Measurements from ENCODE around the gene SLC30A9.

Gene SLC30A9

DNA sequence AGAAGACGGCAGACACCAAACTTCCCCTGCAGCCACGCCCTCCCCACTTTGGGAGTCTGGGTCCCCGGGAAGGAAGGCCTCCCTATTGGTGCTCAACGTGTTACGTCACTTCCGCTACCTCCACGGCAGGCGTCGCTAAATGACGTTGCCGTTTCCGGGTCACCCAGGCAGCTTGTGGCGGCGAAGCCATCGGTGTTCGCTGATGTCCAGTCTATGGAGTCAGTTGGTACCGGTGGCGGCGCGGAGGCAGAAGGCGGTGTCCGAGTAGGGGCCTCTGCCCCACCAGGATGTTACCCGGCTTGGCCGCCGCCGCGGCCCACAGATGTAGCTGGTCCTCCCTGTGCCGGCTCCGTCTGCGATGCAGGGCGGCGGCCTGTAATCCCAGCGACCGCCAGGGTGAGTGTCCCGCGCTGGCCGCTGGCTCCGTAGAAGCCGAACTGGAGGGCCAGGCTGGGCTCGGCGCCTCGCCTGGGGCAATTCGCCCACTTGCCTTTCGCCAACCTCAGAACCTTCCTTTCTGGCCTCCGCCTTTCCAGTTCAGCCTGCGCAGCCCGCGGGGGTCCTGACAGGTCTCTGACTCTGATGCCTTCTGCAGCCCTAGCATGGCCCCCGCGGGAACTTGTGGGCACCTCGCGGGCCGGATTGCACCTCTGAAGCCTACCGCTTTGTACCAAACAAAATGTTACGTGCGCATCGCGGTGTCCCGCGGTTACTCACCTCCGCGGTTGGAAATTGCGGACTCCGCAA lies at the start of gene SLC30A9:
Gene SLC30A9 (plus strand): TSS at position 166 of the 747 bp plus-strand sequence. CDS start 122 bp downstream, at position 288.
- Histone ChIP-seq H3K4me1 (ENCODE audit: control insufficient read depth in 5 of 5, insufficient read depth in 5 of 5, low read length in 5 of 5) (peaks cover 2 to 31% (median 21%) of the 10 kb centered on the region in 5 donors), H3K27me3 (ENCODE audit: control insufficient read depth in 5 of 5, insufficient read depth in 4 of 5, low read length in 5 of 5) (no peaks in the 10 kb centered on the region), H3K27ac (ENCODE audit: low read depth, low read length) (peak within 1 kb of the TSS; percentile 66), H3K9me3 (ENCODE audit: control insufficient read depth in 5 of 5, low read length in 5 of 5) (no peaks in the 10 kb centered on the region), H3K36me3 (ENCODE audit: control insufficient read depth in 5 of 5, insufficient read depth in 5 of 5, low read length in 5 of 5) (no peaks in the 10 kb centered on the region), H3K4me3 (ENCODE audit: low read depth in 1 of 5, low read length in 5 of 5) (peak within 1 kb of the TSS; percentile 88 to 96 (median 92)), H3K9ac (ENCODE audit: low read length in 5 of 5) (peak within 1 kb of the TSS; percentile 86 to 94 (median 91))

DNA sequence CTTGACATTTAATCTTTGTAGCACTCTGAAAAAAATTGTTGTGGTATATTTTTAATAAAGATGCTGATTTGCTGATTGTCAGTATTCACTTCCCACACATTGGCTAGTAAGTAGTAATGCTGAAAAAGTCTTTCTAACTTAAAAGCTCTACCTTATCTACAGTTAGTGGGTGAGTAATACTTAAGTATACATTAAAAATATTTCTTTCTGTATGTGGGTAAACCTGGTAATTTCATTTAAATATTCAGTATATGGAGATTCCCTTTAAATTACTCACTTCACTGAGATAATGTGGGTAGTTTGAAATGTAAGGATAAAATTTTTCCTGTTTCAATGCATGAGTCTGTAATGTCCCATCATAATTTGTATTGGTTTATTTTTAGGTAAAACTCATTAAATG lies 49.5 kb upstream of the SLC30A9 start:
- Histone ChIP-seq H3K36me3 (ENCODE audit: control insufficient read depth in 5 of 5, insufficient read depth in 5 of 5, low read length in 5 of 5) (peaks cover 6 to 20% (median 16%) of the 10 kb centered on the region in 5 donors), H3K4me1 (ENCODE audit: control insufficient read depth in 5 of 5, insufficient read depth in 5 of 5, low read length in 5 of 5) (peaks cover 3 to 26% (median 16%) of the 10 kb centered on the region in 5 donors), H3K27me3 (ENCODE audit: control insufficient read depth in 5 of 5, insufficient read depth in 4 of 5, low read length in 5 of 5) (no peaks in the 10 kb centered on the region), H3K9me3 (ENCODE audit: control insufficient read depth in 5 of 5, low read length in 5 of 5) (no peaks in the 10 kb centered on the region), H3K9ac (ENCODE audit: low read length in 5 of 5) (no peak overlapping the region), H3K4me3 (ENCODE audit: low read depth in 1 of 5, low read length in 5 of 5) (no peak overlapping the region), H3K27ac (ENCODE audit: low read depth, low read length) (no peak overlapping the region)

DNA sequence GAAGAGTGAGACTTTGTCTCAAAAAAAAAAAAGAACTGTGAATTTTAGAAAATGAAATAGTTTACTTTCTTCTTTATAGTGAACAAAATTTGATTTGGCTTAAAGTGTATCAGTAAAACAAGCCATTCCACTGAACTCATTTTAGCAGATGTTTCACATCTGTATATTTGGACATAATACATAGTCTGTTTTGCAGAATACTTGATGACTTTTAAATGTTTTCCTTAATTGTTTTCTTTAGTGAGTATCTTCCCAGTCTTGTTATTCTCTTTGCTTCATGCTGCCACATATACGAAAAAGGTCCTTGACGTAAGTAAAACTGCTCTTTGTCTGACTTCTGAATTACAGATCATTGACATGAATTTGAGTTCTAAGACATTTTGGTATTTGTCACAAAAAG lies 46.8 kb upstream of the SLC30A9 start:
- Histone ChIP-seq H3K36me3 (ENCODE audit: control insufficient read depth in 5 of 5, insufficient read depth in 5 of 5, low read length in 5 of 5) (peaks cover 6 to 31% (median 20%) of the 10 kb centered on the region in 5 donors), H3K4me3 (ENCODE audit: low read depth in 1 of 5, low read length in 5 of 5) (no peak overlapping the region), H3K27ac (ENCODE audit: low read depth, low read length) (no peak overlapping the region), H3K4me1 (ENCODE audit: control insufficient read depth in 5 of 5, insufficient read depth in 5 of 5, low read length in 5 of 5) (peaks cover 0 to 9% (median 4%) of the 10 kb centered on the region in 5 donors), H3K9me3 (ENCODE audit: control insufficient read depth in 5 of 5, low read length in 5 of 5) (no peaks in the 10 kb centered on the region), H3K9ac (ENCODE audit: low read length in 5 of 5) (no peak overlapping the region), H3K27me3 (ENCODE audit: control insufficient read depth in 5 of 5, insufficient read depth in 4 of 5, low read length in 5 of 5) (no peaks in the 10 kb centered on the region)

DNA sequence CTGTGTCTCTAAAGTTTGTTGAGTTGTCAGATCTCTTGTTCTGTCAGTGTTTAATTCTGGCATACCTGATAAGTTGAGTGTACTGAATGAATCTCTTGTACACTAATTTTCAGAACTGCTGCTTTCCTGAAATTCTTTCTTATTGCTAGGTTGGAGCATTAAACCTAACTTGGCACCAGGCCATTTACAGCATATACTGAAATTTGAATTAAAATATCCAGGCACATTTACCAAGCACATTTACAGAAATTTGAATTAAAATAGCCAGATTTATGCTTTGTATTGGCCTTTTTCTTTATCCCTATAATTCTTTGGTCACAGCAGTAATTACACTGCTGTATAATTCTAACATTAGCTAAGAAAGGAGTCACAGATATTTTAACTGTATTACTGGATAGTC lies 46.2 kb upstream of the SLC30A9 start:
- Histone ChIP-seq H3K9me3 (ENCODE audit: control insufficient read depth in 5 of 5, low read length in 5 of 5) (no peaks in the 10 kb centered on the region), H3K4me3 (ENCODE audit: low read depth in 1 of 5, low read length in 5 of 5) (no peak overlapping the region), H3K9ac (ENCODE audit: low read length in 5 of 5) (no peak overlapping the region), H3K4me1 (ENCODE audit: control insufficient read depth in 5 of 5, insufficient read depth in 5 of 5, low read length in 5 of 5) (peaks cover 0 to 3% (median 2%) of the 10 kb centered on the region in 5 donors), H3K36me3 (ENCODE audit: control insufficient read depth in 5 of 5, insufficient read depth in 5 of 5, low read length in 5 of 5) (peaks cover 6 to 31% (median 20%) of the 10 kb centered on the region in 5 donors), H3K27ac (ENCODE audit: low read depth, low read length) (no peak overlapping the region), H3K27me3 (ENCODE audit: control insufficient read depth in 5 of 5, insufficient read depth in 4 of 5, low read length in 5 of 5) (no peaks in the 10 kb centered on the region)

DNA sequence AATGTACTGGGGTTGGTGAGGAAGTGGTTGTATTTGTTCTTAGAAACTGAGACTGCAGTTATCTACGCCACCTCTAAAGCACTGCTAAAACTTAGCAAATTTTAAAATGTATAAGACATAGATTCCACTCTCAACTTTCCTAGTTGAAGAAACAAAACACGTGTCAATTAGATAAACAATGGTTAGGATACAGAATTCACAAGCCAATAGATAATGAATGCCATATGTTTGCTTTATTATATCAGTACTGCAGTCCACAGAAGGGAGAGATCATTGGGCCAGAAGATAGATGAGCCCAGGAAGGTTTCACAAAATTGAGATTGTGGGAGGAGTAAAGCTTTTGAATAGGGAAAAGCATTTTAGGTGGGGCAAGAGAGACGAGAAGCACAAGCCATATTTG lies 40.8 kb upstream of the SLC30A9 start:
- H3K36me3 ChIP-seq (ENCODE audit: control insufficient read depth in 5 of 5, insufficient read depth in 5 of 5, low read length in 5 of 5): peaks cover 36 to 65% (median 44%) of the 10 kb centered on the region in 5 donors
- H3K4me1 ChIP-seq (ENCODE audit: control insufficient read depth in 5 of 5, insufficient read depth in 5 of 5, low read length in 5 of 5): no peaks in the 10 kb centered on the region
- no peak overlapping the region for H3K9ac ChIP-seq (ENCODE audit: low read length in 5 of 5)
- no peaks in the 10 kb centered on the region for H3K9me3 ChIP-seq (ENCODE audit: control insufficient read depth in 5 of 5, low read length in 5 of 5)
- H3K27me3 ChIP-seq (ENCODE audit: control insufficient read depth in 5 of 5, insufficient read depth in 4 of 5, low read length in 5 of 5): no peaks in the 10 kb centered on the region
- no peak overlapping the region for H3K4me3 ChIP-seq (ENCODE audit: low read depth in 1 of 5, low read length in 5 of 5)
- no peak overlapping the region for H3K27ac ChIP-seq (ENCODE audit: low read depth, low read length)

DNA sequence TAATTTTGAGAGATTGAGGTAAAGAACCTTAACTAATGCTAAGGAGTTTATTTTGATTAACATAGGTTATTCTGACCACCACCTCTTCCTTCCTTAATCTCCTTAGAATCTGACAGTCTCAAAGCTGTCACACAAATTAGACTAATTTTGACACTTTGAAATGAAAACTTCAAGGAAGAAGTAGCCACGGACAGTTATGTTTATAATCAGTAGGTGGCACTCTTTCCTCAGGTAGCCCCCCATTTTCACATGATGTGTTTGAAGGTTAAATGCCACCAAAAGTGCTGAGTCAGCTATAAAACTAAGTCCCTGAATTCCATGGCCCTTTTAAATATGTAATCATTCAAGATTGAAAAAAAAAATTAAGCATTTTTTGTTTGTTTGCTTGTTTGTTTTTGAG lies 32.7 kb upstream of the SLC30A9 start:
- H3K4me3 ChIP-seq (ENCODE audit: low read depth in 1 of 5, low read length in 5 of 5): no peak overlapping the region
- no peak overlapping the region for H3K9ac ChIP-seq (ENCODE audit: low read length in 5 of 5)
- H3K9me3 ChIP-seq (ENCODE audit: control insufficient read depth in 5 of 5, low read length in 5 of 5): no peaks in the 10 kb centered on the region
- H3K27me3 ChIP-seq (ENCODE audit: control insufficient read depth in 5 of 5, insufficient read depth in 4 of 5, low read length in 5 of 5): no peaks in the 10 kb centered on the region
- no peaks in the 10 kb centered on the region for H3K4me1 ChIP-seq (ENCODE audit: control insufficient read depth in 5 of 5, insufficient read depth in 5 of 5, low read length in 5 of 5)
- H3K27ac ChIP-seq (ENCODE audit: low read depth, low read length): no peak overlapping the region
- peaks cover 16 to 25% (median 22%) of the 10 kb centered on the region in 5 donors for H3K36me3 ChIP-seq (ENCODE audit: control insufficient read depth in 5 of 5, insufficient read depth in 5 of 5, low read length in 5 of 5)

DNA sequence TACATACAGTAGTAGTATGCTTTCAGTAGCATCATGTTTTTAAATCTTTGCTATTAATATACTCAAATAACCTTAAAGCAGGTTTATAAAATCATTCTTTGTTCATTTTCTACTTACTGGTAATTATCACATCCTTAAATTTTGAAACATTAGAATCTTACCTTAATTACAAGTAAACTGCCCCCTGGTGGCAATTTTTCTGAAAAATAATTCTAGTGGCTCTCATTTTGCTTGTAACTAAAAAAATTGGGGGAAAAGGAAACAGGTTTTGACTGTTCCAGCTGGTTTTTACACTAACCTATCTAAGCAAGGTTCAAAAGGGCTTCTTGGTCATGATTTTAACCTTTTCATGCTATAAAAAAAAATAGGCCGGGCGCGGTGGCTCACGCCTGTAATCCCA lies 27.2 kb upstream of the SLC30A9 start:
- Histone ChIP-seq H3K36me3 (ENCODE audit: control insufficient read depth in 5 of 5, insufficient read depth in 5 of 5, low read length in 5 of 5) (no peaks in the 10 kb centered on the region), H3K27ac (ENCODE audit: low read depth, low read length) (no peak overlapping the region), H3K9ac (ENCODE audit: low read length in 5 of 5) (no peak overlapping the region), H3K4me3 (ENCODE audit: low read depth in 1 of 5, low read length in 5 of 5) (no peak overlapping the region), H3K27me3 (ENCODE audit: control insufficient read depth in 5 of 5, insufficient read depth in 4 of 5, low read length in 5 of 5) (no peaks in the 10 kb centered on the region), H3K4me1 (ENCODE audit: control insufficient read depth in 5 of 5, insufficient read depth in 5 of 5, low read length in 5 of 5) (no peaks in the 10 kb centered on the region), H3K9me3 (ENCODE audit: control insufficient read depth in 5 of 5, low read length in 5 of 5) (no peaks in the 10 kb centered on the region)

DNA sequence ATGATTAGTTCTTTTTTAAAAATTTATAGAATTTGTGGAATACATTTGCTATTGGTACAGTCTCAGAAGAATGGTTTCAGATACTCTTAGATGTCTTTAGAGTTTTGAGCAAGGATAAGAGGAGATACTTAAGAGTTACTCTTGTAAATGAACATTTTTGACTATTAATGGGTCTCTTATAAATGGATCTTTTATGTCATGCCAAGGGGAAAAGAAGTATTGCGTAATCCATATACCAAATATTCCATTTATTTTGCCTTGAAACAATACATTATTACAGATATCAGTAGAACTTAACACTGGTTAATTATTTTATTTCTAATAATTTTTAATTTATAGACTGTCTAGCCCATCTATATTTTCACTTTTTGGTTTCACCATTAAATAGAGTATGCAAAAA lies 25.9 kb upstream of the SLC30A9 start:
- peaks cover 0 to 5% (median 0%) of the 10 kb centered on the region in 5 donors for H3K9me3 ChIP-seq (ENCODE audit: control insufficient read depth in 5 of 5, low read length in 5 of 5)
- no peak overlapping the region for H3K4me3 ChIP-seq (ENCODE audit: low read depth in 1 of 5, low read length in 5 of 5)
- no peak overlapping the region for H3K27ac ChIP-seq (ENCODE audit: low read depth, low read length)
- no peaks in the 10 kb centered on the region for H3K36me3 ChIP-seq (ENCODE audit: control insufficient read depth in 5 of 5, insufficient read depth in 5 of 5, low read length in 5 of 5)
- no peaks in the 10 kb centered on the region for H3K4me1 ChIP-seq (ENCODE audit: control insufficient read depth in 5 of 5, insufficient read depth in 5 of 5, low read length in 5 of 5)
- no peak overlapping the region for H3K9ac ChIP-seq (ENCODE audit: low read length in 5 of 5)
- H3K27me3 ChIP-seq (ENCODE audit: control insufficient read depth in 5 of 5, insufficient read depth in 4 of 5, low read length in 5 of 5): no peaks in the 10 kb centered on the region

DNA sequence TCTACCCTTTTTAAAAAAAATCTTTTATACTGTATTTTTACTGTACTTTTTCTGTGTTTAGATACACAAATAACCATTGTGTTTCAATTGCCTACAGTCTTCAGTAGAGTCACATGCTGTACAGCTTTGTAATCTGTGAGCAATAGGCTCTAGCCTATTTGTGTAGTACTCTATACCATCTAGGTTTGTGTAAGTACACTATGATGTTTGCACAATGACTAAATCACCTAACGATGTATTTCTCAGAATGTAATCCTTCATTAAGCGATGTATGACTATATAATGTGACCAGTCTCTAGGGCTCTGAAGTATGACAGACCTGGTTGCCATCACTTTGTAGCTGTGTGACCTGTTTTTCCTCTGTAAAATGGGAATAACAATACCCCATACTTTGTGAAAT lies 22.9 kb upstream of the SLC30A9 start:
- Histone ChIP-seq H3K4me1 (ENCODE audit: control insufficient read depth in 5 of 5, insufficient read depth in 5 of 5, low read length in 5 of 5) (no peaks in the 10 kb centered on the region), H3K4me3 (ENCODE audit: low read depth in 1 of 5, low read length in 5 of 5) (no peak overlapping the region), H3K27ac (ENCODE audit: low read depth, low read length) (no peak overlapping the region), H3K27me3 (ENCODE audit: control insufficient read depth in 5 of 5, insufficient read depth in 4 of 5, low read length in 5 of 5) (no peaks in the 10 kb centered on the region), H3K36me3 (ENCODE audit: control insufficient read depth in 5 of 5, insufficient read depth in 5 of 5, low read length in 5 of 5) (no peaks in the 10 kb centered on the region), H3K9me3 (ENCODE audit: control insufficient read depth in 5 of 5, low read length in 5 of 5) (peaks cover 0 to 5% (median 0%) of the 10 kb centered on the region in 5 donors), H3K9ac (ENCODE audit: low read length in 5 of 5) (no peak overlapping the region)

DNA sequence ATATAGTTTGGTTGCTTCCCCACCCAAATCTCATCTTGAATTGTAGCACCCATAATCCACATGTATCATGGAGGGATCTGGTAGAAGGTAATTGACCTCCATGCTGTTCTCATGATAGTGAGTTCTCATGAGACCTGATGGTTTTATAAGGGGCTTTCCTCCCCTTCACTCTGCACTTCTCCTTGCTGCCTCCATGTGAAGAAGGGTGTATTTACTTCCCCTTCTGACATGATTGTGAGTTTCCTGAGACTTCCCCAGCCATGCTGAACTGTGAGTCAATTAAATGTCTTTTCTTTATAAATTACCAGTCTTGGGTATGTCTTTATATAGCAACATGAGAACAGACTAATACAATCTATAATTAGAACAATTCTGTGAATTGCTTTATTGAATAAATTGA lies 20.7 kb upstream of the SLC30A9 start:
- H3K27me3 ChIP-seq (ENCODE audit: control insufficient read depth in 5 of 5, insufficient read depth in 4 of 5, low read length in 5 of 5): no peaks in the 10 kb centered on the region
- no peak overlapping the region for H3K9ac ChIP-seq (ENCODE audit: low read length in 5 of 5)
- no peaks in the 10 kb centered on the region for H3K4me1 ChIP-seq (ENCODE audit: control insufficient read depth in 5 of 5, insufficient read depth in 5 of 5, low read length in 5 of 5)
- H3K36me3 ChIP-seq (ENCODE audit: control insufficient read depth in 5 of 5, insufficient read depth in 5 of 5, low read length in 5 of 5): no peaks in the 10 kb centered on the region
- no peak overlapping the region for H3K27ac ChIP-seq (ENCODE audit: low read depth, low read length)
- H3K9me3 ChIP-seq (ENCODE audit: control insufficient read depth in 5 of 5, low read length in 5 of 5): peaks cover 0 to 5% (median 0%) of the 10 kb centered on the region in 5 donors
- no peak overlapping the region for H3K4me3 ChIP-seq (ENCODE audit: low read depth in 1 of 5, low read length in 5 of 5)
